Stomach (tissue), 9 donors: ENCODE measurements around the gene SRC. TPM values are rescaled to one million over a fixed set of nuclear protein-coding genes. Genes with fewer than 3 reads are reported as not detected.

ENCODE experiments used
- DNase-seq, 2 donors: peaks; one replicate each; pipeline versions ENCODE4 v3.0.0 to v3.0.0-alpha.2; 2013 to 2019
- H3K27ac ChIP-seq, 5 donors: fragments of 200-600 bp in 4 of 5; sonication (generic) in 4 of 5; one replicate each; pipeline ENCODE4 v1.5.1; 2013 to 2019; ENCODE audit warnings: mild to moderate bottlenecking in 1 of 5, moderate library complexity in 1 of 5
- H3K27me3 ChIP-seq, 3 donors: fragments of 200-600 bp; sonication (generic); one replicate each; pipeline ENCODE4 v1.5.1; 2017 to 2019; ENCODE audit warnings: mixed run types in 1 of 3
- H3K36me3 ChIP-seq, 4 donors: fragments of 200-600 bp; sonication (generic); 1 replicate in 3 of 4; 2 replicates in 1 of 4; pipeline ENCODE4 v1.5.1; 2016 to 2019
- H3K4me1 ChIP-seq, 4 donors: fragments of 200-600 bp; sonication (generic); one replicate each; pipeline ENCODE4 v1.5.1; 2016 to 2019
- H3K4me3 ChIP-seq, 4 donors: fragments of 200-600 bp; sonication (generic) in 3 of 4; one replicate each; pipeline ENCODE4 v1.5.1; 2016 to 2019; ENCODE audit warnings: mild to moderate bottlenecking in 1 of 4
- H3K9me3 ChIP-seq, 4 donors: fragments of 200-600 bp; sonication (generic); one replicate each; pipeline ENCODE4 v1.5.1; 2016 to 2019
- CTCF ChIP-seq, 7 experiments: fragments of 450-650 bp in 4 of 7; fragments of 200-600 bp in 3 of 7; sonication (generic) in 3 of 7; IDR thresholded peaks; one replicate each; pipeline ENCODE4 v1.5.1; 2016 to 2019; ENCODE audit warnings: antibody characterized with exemption in 7 of 7, control low read depth in 2 of 7, mild to moderate bottlenecking in 1 of 7
- EP300 ChIP-seq: sonication (generic); formaldehyde crosslinking; IDR thresholded peaks from one replicate; pipeline ENCODE4 v1.6.1; 2017; ENCODE audit warnings: antibody characterized with exemption
- POLR2A ChIP-seq, 4 donors: fragments of 450-650 bp; IDR thresholded peaks; one replicate each; pipeline ENCODE4 v1.6.1; 2016; ENCODE audit warnings: antibody characterized with exemption in 4 of 4, control low read depth in 2 of 4, mild to moderate bottlenecking in 1 of 4, moderate library complexity in 1 of 4
- POLR2AphosphoS5 ChIP-seq, 3 donors: sonication (generic); formaldehyde crosslinking; IDR thresholded peaks; one replicate each; pipeline ENCODE4 v1.6.1; 2016; ENCODE audit warnings: antibody characterized with exemption in 3 of 3
- WGBS, 5 donors: extraction: QIAGEN DNeasy Blood & Tissue Kit in 3 of 5; methylation state at CpG; one replicate each; pipeline versions ENCODE4 v1.1.5 to v1.1.7; 2013 to 2018; 5-methylcytosine and 5-hydroxymethylcytosine counted together
- intact Hi-C: fragments of 100-400 bp; cut with DNase I; formaldehyde crosslinking; loops from one replicate; pipeline ENCODE4 v1.15.1; 2023; ENCODE audit warnings: low total_unique reads
- polyA plus RNA-seq, 3 donors: library from polyadenylated mRNA; stranded (reverse); fragments of 200-250 nt; gene quantifications; one replicate each; pipeline ENCODE4 v1.2.3, GENCODE V29; 2013
- total RNA-seq, 5 donors: library from RNA; depleted of rRNA; stranded (reverse); fragments of >200 nt; gene quantifications; one replicate each; pipeline versions ENCODE4 v1.1.0 to v1.2.3, GENCODE V29; 2014 to 2016
- donor health status: healthy with polysubstance abuse.
- donor health status: Bipolar disorder and iron deficiency.
- donor health status: healthy.

The SRC gene
- total and polyA plus RNA-seq, 8 donors = 31.6 to 471 (median 47.3) TPM

GRCh38 chr20:37398750-37399621 is 53.0 kb downstream of the SRC start:
- Histone ChIP-seq H3K4me3 (no peak overlapping the region), H3K27ac (no peak overlapping the region), H3K9me3 (no peaks in the 10 kb centered on the region), H3K27me3 (no peaks in the 10 kb centered on the region), H3K4me1 (peaks cover 0 to 20% (median 16%) of the 10 kb centered on the region in 4 donors), H3K36me3 (peaks cover 50 to 100% (median 100%) of the 10 kb centered on the region in 4 donors)
- no peak for DNase-seq
- intact Hi-C loops = no loop called here
- no peak for TF ChIP-seq CTCF (IDR thresholded peaks at IDR 0.05)
- TF ChIP-seq POLR2A (IDR thresholded peaks at IDR 0.05) = no peak
- 78 to 90% (median 79%) methylated on average over 12 to 15 of the region's 15 CpGs for WGBS, 5 donors

GRCh38 chr20:37401282-37401929 is 55.5 kb downstream of the SRC start:
- WGBS, 5 donors = 90 to 93% (median 92%) methylated on average over 9 of the region's 9 CpGs

GRCh38 chr20:37401930-37402675 is 56.2 kb downstream of the SRC start:
- Histone ChIP-seq H3K9me3 (no peaks in the 10 kb centered on the region), H3K36me3 (peaks cover 46 to 76% (median 75%) of the 10 kb centered on the region in 4 donors), H3K27me3 (peaks cover 0 to 8% (median 5%) of the 10 kb centered on the region in 3 donors), H3K4me1 (peaks cover 9 to 19% (median 13%) of the 10 kb centered on the region in 4 donors), H3K27ac (no peak overlapping the region), H3K4me3 (no peak overlapping the region)
- intact Hi-C loops = loop anchor here (10.0 kb wide), 1 partner anchor 123 kb away; the partner anchor contains the start of genes BLCAP and NNAT
- DNase-seq = no peak
- WGBS, 5 donors = 79 to 86% (median 84%) methylated on average over 20 to 30 of the region's 30 CpGs
- no peak for TF ChIP-seq POLR2A (IDR thresholded peaks at IDR 0.05)
- no peak for TF ChIP-seq EP300
- TF ChIP-seq POLR2AphosphoS5 (IDR thresholded peaks at IDR 0.05) = no peak
- TF ChIP-seq CTCF (IDR thresholded peaks at IDR 0.05) = no peak

More at GRCh38 chr20:37401282-37401929, 55.5 kb downstream of the SRC start:
- H3K4me3 ChIP-seq = no peak overlapping the region
- H3K36me3 ChIP-seq = peaks cover 50 to 83% (median 82%) of the 10 kb centered on the region in 4 donors
- TF ChIP-seq CTCF (IDR thresholded peaks at IDR 0.05) (no peak), EP300 (no peak), POLR2A (IDR thresholded peaks at IDR 0.05) (no peak), POLR2AphosphoS5 (IDR thresholded peaks at IDR 0.05) (no peak)
- H3K27me3 ChIP-seq = peaks cover 0 to 2% (median 1%) of the 10 kb centered on the region in 3 donors
- no peak overlapping the region for H3K27ac ChIP-seq
- H3K9me3 ChIP-seq = no peaks in the 10 kb centered on the region
- DNase-seq = no peak
- peaks cover 4 to 17% (median 7%) of the 10 kb centered on the region in 4 donors for H3K4me1 ChIP-seq
- intact Hi-C loops = loop anchor here (10.0 kb wide), 1 partner anchor 123 kb away; the partner anchor contains the start of genes BLCAP and NNAT
